ENCODE data around the gene CCDC88C. TPM values are rescaled to one million over a fixed set of nuclear protein-coding genes. Genes with fewer than 3 reads are reported as not detected.

CCDC88C gene
- total RNA-seq, 1 donor from 2014 or later, result 9.2 TPM

GRCh38 chr14:91396013-91396660 lies 21.5 kb downstream of the CCDC88C start:
- no peaks in the 10 kb centered on the region for H3K4me1 ChIP-seq
- no peak for DNase-seq (ENCODE audit: low spot score in 2 of 2)
- H3K27me3 ChIP-seq, result no peaks in the 10 kb centered on the region
- no peak for TF ChIP-seq CTCF (IDR thresholded peaks at IDR 0.05)
- no peaks in the 10 kb centered on the region for H3K36me3 ChIP-seq
- H3K27ac ChIP-seq, result no peak overlapping the region
- intact Hi-C loops (cut with DNase I), result no loop called here
- no peaks in the 10 kb centered on the region for H3K9me3 ChIP-seq
- no peak overlapping the region for H3K4me3 ChIP-seq

- Histone ChIP-seq H3K4me3 (no peak overlapping the region), H3K4me1 (no peaks in the 10 kb centered on the region), H3K9me3 (no peaks in the 10 kb centered on the region), H3K27me3 (no peaks in the 10 kb centered on the region), H3K36me3 (no peaks in the 10 kb centered on the region), H3K27ac (no peak overlapping the region)
- intact Hi-C loops (cut with DNase I), result no loop called here
- TF ChIP-seq CTCF (IDR thresholded peaks at IDR 0.05), result no peak
- no peak for DNase-seq (ENCODE audit: low spot score in 2 of 2)
These were observed 22.2 kb downstream of the CCDC88C start for GRCh38 chr14:91395466-91395865.

- no peak for TF ChIP-seq CTCF (IDR thresholded peaks at IDR 0.05)
- no peaks in the 10 kb centered on the region for H3K36me3 ChIP-seq
- H3K4me1 ChIP-seq, result no peaks in the 10 kb centered on the region
- H3K4me3 ChIP-seq, result no peak overlapping the region
- H3K27ac ChIP-seq, result no peak overlapping the region
- no peak for DNase-seq (ENCODE audit: low spot score in 2 of 2)
- H3K9me3 ChIP-seq, result no peaks in the 10 kb centered on the region
- intact Hi-C loops (cut with DNase I), result no loop called here
- no peaks in the 10 kb centered on the region for H3K27me3 ChIP-seq
These were observed 23.2 kb downstream of the CCDC88C start for GRCh38 chr14:91394105-91395081.

- H3K9me3 ChIP-seq, result no peaks in the 10 kb centered on the region
- DNase-seq (ENCODE audit: low spot score in 2 of 2), result no peak
- intact Hi-C loops (cut with DNase I), result no loop called here
- no peaks in the 10 kb centered on the region for H3K4me1 ChIP-seq
- no peaks in the 10 kb centered on the region for H3K36me3 ChIP-seq
- H3K4me3 ChIP-seq, result no peak overlapping the region
- H3K27ac ChIP-seq, result no peak overlapping the region
- H3K27me3 ChIP-seq, result no peaks in the 10 kb centered on the region
- no peak for TF ChIP-seq CTCF (IDR thresholded peaks at IDR 0.05)
These were observed 24.9 kb downstream of the CCDC88C start for GRCh38 chr14:91392623-91393303.

- Histone ChIP-seq H3K27me3 (no peaks in the 10 kb centered on the region), H3K4me3 (no peak overlapping the region), H3K4me1 (no peaks in the 10 kb centered on the region), H3K9me3 (no peaks in the 10 kb centered on the region), H3K36me3 (no peaks in the 10 kb centered on the region), H3K27ac (no peak overlapping the region)
- no peak for DNase-seq (ENCODE audit: low spot score in 2 of 2)
- no peak for TF ChIP-seq CTCF (IDR thresholded peaks at IDR 0.05)
- intact Hi-C loops (cut with DNase I), result no loop called here
These were observed 27.3 kb downstream of the CCDC88C start for GRCh38 chr14:91390165-91390778.

Data from ascending aorta (tissue), 2 donors.